GM04504 (cell line): ENCODE data around the gene PANX2.

ENCODE experiments used
- DNase-seq: peaks from one replicate; pipeline ENCODE4 v3.0.0-alpha.2; 2012; ENCODE audit warnings: low read depth

PANX2 gene

DNA sequence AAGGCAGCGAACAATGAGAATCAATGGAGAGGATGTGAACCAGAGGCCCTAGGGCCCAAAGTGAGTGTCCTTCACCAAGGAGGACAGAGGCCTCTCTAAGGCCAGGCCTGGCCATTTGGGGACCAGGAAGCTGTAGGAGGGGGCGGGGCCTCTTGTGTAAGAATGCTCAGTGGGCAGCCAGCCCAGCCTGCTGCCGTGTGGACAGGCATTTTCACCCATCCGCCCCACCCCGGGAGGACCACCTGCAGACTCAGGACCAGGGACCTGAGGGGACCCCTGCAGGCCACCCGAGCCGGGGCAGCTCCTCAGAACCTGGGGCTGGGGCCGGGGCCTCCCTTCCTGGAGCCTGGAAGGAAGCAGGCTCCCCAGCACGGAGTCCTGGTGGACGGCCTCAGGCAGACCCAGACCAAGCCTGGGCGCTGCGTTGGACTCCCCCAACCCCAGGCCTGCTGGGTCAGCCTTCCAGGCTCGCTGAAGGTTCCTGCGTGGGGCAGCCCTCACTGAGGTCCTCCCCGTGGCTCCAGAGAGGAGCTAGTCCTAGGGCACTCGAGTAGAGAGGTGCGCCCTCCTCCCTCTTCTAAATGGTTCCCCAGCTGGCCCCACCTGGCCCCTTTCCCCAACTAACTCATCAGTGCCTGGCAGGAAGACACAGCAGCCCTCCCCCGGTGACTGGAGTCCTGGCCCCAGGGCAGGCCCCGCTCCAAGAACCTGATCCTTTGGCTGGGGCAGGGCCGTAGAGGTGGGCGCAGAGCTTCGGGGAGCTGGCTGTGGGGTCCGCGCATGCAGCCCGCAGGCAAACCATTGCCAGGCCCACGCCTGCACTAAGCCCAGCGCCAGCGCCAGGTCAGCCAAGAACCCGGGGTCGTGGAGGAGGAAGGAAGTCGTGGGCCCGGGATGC is 13.7 kb downstream of the PANX2 start:
- no peak for DNase-seq

DNA sequence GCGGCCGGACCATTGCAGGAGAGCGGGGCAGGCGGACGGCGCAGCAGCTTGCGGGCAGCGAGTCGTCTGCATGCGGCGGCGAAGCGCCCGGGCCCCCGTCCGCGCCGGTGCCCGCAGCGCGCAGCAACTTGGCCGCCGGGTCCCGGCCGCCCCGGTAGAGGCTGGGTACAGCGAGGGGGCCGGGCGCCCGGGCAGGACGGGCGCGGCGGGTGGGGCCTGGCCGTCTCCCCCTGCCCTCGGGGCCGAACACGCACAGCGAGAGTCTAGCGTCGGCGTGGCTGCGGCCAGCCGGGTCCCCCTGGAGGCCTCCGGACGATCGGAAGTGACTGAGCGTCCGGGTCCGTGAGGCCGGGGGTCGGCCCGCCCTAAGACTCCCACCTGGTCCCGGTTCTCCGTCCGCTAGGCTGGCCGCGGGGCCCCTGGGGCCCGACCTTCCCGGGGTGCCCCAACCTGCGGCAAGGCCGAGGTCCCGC is 14.4 kb downstream of the PANX2 start:
- DNase-seq = no peak

GRCh38 chr22:50185375-50186087 is 15.0 kb downstream of the PANX2 start, which contains the start of gene TRABD:
Gene TRABD, plus strand, starts transcription at chr22:50185913. Its CDS starts 7,148 bp downstream, at chr22:50193061.
- DNase-seq = peak; percentile 73

DNA sequence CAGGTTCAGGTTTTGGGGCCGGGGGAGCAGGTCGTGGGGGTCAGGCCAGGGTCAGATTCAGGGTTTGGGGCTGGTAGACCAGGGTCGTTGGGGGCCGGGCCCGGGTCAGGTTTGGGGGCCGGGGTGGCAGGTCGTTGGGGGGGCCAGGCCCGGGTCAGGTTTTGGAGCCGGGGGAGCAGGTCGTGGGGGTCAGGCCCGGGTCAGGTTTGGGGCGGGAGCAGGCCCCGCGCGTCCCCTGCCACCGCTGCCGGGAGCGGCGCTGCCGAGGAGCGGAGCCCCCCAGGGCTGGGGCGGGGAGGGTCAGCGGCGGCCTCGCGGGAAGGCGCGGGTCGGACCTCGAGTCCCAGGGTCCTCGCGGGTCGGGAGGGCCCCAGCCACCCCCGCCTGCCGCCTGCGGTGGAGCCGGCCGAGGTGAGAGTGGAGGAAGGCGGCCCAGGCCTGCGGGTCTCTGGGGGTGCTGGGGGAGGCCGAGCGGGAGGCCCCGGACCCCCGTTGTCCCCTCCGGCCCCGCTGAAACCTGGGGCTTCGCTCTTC is 15.7 kb downstream of the PANX2 start:
- DNase-seq = no peak

- DNase-seq = no peak
These were observed 16.4 kb downstream of the PANX2 start for GRCh38 chr22:50186761-50187523.

DNA sequence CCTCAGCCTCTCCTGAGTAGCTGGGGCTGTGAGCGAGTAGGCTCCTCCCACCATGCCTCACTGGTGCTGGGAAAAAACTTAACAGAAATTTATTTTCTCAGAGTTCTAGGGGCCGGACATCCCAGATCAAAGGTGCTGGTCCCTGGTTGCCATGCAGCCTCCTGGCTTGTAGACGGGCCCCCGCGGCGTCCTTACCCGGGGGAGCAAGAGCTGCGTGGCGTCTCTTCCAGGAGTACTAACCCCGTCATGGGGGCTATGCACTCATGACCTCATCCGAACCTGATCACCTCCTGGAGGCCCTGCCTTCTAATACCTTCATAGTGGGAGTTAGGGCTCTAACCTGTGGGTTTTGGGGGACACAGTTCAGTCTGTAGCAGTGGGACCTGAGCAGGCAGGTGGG is 17.8 kb downstream of the PANX2 start:
- no peak for DNase-seq

GRCh38 chr22:50189184-50189848 is 18.8 kb downstream of the PANX2 start:
- no peak for DNase-seq

DNA sequence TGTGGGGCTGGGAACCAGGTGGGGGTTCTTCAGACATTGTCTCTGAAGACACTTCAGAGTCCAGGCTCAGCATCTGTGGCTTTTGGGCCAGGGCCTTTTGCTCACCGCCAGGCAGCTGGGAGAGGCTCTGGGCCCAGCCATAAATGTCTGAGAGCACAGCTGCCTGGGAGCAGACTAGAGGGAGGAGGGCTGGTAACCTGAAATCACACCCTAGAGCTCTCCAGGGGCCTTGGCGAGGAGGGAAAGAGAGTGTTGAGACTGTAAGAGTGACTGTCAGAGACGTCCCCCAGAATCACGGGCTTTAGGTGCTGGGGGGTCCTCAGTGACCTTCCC is 19.3 kb downstream of the PANX2 start:
- no peak for DNase-seq

DNA sequence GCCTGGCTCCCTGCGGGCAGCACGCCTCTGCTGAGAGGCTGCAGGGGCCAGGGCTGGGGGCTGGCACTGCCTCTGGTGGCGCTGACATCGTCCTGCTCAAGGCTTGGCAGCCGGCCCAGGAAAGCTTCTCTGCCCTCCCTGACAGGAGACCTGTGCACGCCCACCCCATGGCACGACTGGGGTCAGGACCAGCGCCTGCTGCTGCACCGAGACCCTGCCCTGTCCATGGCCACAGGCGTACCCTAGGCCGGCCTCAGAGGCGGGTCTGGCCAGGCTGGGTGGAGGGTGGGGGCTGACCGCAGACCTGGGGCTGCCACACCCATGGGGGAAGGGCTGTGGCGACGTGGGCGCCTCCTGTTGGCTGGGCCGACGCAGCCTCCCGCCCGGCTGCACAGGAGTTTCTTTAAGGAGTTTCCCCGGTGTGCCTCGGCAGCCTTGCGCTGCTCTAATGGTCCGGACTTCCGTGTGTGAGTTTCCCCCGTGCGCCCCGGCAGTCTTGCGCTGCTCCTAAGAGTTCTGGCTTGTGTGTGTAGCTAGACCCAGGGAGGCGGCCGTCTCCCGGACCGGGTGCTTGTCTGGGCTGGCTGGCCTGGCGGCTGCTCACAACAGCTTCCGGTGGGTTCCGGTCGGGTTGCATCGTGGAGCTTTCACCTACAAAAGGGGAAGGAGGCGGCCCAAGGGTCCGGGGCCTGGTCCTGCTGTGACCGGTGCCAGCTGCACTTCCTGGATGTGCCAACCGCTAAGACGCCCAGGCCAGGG is 19.8 kb downstream of the PANX2 start:
- no peak for DNase-seq

GRCh38 chr22:50190941-50191741 is 20.6 kb downstream of the PANX2 start:
- no peak for DNase-seq

- no peak for DNase-seq
These were observed 22.1 kb downstream of the PANX2 start for GRCh38 chr22:50192436-50193204.

DNA sequence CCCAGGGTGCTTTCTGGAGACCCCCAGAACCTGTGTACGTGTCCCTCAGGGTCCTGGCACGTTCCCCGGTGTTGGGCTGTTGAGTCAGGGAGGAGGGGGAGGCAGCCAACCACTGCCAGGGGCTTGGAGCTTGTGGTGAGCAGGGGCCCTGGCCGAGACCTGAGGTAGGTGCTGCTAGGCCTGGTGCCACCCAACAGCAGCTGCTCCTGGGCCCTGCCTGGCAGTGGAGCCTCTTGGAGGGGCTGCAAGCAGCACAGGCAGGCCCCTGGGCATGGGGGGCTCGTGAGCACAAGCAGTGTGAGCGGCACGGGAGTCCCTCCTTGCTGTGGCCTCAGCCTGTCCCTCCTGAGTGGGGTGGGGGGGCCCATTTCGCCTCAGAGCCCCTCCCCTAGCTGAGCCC is 23.1 kb downstream of the PANX2 start:
- DNase-seq = no peak

DNA sequence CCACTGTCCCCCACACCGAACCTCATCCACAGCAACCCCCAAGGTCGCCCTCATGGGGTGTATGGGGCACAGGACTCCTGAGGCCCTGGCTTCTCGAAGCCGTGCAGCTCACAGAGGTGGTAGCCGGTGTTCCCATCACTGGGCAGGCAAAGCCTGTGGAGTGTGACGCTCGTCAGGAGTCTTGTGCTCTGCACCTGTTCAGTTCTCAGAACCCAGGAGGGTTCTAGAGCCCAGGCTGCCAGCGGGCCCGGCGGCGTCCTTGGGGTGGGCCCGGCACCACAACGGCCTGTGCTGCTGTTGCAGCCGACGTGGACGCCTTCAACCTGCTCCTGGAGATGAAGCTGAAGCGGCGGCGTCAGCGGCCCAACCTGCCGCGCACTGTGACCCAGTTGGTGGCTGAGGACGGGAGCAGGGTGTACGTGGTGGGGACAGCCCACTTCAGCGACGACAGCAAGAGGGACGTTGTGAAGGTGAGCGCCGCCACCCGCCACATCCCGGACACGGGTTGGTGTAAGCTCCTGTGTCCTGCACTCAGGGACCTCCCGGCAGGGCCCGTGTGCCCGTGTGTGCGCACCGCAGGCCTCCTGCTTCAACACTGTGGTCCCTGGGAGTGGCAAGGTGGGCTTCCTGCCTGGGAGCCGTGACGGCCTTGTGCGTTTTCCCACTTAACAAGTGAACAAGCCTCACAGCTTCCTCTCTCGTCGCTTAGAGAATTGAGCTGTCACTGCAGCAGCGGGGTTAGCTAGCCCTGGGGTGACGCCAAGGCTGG is 23.7 kb downstream of the PANX2 start:
- DNase-seq = no peak

DNA sequence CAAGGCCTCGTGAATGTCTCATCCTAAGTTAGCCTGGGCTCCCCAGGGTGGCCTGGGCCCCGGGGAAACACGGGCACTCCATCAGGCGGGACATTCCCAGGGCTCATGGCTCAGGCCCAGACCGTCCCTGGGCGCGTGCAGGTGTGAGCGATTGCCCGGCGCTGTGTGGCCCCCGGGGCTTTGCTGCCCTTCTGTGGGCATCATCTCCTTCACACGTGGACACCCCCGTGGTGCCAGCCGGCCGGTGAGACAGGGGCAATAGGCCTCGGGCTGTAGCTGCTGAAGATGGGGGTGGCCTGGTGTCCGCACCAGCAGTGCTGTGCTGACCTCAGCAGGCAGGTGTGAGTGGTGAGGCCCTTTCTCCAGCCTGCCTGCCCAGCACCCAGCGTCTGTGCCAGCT is 25.7 kb downstream of the PANX2 start:
- DNase-seq = no peak

GRCh38 chr22:50197000-50197800 is 26.7 kb downstream of the PANX2 start:
- DNase-seq = no peak

- DNase-seq = no peak
These were observed 27.5 kb downstream of the PANX2 start for GRCh38 chr22:50197856-50198623.

DNA sequence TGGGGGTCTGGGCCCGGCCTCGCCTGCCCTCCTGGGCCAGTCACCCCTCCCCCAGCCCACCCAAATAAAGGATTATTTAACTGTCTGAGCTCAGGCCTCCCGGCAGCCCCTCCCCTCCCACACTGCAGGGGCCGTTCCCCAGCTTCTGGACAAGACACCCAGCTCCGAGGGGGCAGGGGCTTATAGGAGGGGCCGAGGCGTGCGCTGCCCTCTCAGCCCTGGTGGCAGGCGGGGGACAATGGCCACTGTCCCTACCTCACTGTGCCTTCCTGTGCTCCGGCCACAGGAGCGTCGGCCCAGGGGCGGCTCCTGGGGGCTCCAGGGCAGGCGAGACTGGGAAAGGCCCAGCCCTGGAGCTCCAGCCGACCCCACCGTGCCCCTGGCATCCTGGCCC is 28.1 kb downstream of the PANX2 start:
- no peak for DNase-seq
